HG02759 (cell line): ENCODE data around the gene BCAS3.
"Not testable (repeated sequence)": the region's sequence is repeated elsewhere in the genome, so short reads cannot be mapped to it uniquely, and the experiment has no call there.

Source experiments
- ATAC-seq: cut with Tn5 transposase; IDR thresholded peaks from one replicate; pipeline ENCODE4 v1.9.1; 2021; ENCODE audit warnings: mild to moderate bottlenecking, moderate library complexity; ENCODE audit not compliant: unreplicated experiment

Gene BCAS3

DNA sequence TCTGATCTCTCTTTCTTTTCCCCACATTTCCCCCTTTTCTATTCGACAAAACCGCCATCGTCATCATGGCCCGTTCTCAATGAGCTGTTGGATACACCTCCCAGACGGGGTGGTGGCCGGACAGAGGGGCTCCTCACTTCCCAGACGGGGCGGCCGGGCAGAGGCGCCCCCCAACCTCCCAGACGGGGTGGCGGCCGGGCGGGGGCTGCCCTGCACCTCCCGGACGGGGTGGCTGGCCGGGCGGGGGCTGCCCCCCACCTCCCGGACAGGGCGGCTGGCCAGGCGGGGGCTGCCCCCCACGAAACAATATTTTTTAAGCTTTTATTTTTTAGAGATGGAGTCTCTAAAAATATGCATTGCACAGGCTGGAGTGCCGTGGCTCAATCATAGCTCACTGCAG lies 299.2 kb downstream of the BCAS3 start:
- not testable (repeated sequence) for ATAC-seq

DNA sequence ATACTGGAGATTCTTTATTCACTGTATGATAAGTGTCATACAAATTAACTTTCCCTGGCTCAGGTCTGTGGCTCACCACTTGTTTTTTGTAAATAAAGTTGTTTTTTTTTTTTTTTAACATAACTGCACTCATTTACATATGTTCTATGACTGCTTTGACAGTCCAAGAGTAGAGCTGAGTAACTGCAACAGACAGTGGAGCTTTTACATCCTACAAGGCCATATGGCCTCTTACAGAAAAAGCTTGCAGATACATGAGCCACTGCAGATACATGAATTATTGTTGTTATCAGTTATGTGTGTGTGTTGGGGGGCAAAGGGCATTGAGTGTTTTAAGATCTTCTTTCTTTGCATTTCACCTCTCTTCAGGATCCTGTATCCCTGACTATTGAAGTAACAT lies 311.7 kb downstream of the BCAS3 start:
- ATAC-seq, result no peak

DNA sequence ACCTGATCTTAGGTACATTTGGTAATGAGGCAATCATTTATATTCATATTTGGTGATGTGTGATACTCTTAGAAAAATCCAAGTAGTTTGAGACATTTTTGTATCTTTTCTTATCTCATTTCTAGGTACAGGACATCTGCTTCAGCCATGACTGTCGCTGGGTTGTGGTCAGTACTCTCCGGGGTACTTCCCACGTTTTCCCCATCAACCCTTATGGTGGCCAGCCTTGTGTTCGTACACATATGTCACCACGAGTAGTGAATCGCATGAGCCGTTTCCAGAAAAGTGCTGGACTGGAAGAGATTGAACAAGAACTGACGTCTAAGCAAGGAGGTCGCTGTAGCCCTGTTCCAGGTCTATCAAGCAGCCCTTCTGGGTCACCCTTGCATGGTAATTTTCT lies 312.2 kb downstream of the BCAS3 start:
- no peak for ATAC-seq

- ATAC-seq, result no peak
Observed at GRCh38 chr17:60993497-60993896, 315.8 kb downstream of the BCAS3 start.

- ATAC-seq, result no peak
Observed at GRCh38 chr17:60995680-60996079, 318.0 kb downstream of the BCAS3 start.

GRCh38 chr17:61000911-61001310 lies 323.3 kb downstream of the BCAS3 start:
- ATAC-seq, result no peak

GRCh38 chr17:61002316-61002736 lies 324.7 kb downstream of the BCAS3 start:
- ATAC-seq, result no peak

- no peak for ATAC-seq
Observed at GRCh38 chr17:61005358-61005757, 327.7 kb downstream of the BCAS3 start.

DNA sequence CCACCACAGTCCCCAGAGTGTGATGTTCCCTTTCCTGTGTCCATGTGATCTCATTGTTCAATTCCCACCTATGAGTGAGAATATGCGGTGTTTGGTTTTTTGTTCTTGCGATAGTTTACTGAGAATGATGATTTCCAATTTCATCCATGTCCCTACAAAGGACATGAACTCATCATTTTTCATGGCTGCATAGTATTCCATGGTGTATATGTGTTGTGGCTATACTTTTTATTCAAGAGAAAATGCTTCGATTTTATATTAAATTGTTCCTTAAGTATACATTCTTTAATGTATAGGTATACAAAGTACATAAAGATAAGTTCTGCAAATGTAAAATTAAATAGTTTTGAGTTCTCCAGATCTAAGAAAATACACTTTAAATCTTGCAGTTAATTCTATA lies 328.3 kb downstream of the BCAS3 start:
- not testable (repeated sequence) for ATAC-seq

DNA sequence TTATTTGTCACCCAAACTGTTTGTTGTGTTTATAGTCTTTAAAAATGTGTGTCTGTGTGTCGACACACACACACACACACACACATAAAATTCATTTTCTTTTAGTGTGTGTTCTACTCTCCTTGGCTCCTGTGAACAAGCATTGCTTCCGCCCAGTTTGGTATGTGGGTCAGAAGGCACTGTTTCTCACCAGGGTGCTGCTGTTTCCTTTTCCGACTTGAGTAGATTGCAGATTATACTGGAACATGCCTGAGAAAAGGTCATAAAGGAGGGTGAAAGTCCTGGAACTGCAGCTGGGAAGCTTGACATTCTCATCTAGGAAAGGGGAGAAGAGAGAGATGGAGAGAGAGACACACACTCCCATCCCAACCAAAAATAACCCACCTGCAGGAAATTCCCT lies 330.3 kb downstream of the BCAS3 start:
- ATAC-seq, result no peak

- no peak for ATAC-seq
Observed at GRCh38 chr17:61009663-61010062, 332.0 kb downstream of the BCAS3 start.

DNA sequence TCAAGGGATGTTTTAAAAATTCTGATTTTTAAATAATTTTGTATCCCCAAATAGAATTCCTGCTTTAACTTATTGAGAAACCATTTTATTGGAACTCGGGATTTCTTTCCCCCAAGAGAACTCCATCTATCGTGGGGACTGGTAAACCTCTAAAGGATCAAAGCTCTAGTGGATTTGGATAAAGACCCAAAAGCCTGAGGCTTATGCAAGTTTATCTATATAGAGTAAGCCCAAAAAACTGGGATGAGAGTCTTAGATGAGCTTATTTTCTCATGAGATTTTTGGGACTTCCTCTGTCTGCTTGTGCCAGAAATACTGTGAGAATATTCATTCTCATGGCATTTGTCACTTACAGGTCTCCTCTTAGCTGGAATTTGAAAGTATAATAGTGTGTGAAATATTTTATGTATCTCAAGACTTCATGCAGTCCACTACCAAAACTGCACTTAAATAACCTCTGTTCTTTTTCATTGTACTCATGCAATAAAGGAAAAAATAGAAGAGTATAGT lies 333.1 kb downstream of the BCAS3 start:
- ATAC-seq, result no peak

DNA sequence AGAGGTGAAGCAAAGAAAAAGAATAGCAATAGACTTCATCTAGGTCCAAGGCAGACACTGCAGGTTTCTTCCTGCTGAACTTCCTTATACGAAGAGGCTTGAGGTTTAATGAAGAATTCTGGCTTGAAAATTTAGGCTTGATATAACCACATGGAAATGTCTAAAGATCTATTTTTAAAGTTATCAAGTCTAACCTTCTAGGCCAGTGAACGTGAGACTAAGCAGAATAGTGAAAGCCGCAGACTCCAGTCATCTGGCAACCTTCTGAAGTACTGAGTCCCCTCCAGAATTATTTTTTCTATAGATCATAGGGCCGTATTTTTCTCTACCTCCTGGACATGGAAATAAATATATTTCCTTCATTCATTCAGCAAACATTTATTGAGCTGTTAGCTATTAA lies 333.6 kb downstream of the BCAS3 start:
- ATAC-seq, result no peak

- no peak for ATAC-seq
Observed at GRCh38 chr17:61015966-61016365, 338.3 kb downstream of the BCAS3 start.

DNA sequence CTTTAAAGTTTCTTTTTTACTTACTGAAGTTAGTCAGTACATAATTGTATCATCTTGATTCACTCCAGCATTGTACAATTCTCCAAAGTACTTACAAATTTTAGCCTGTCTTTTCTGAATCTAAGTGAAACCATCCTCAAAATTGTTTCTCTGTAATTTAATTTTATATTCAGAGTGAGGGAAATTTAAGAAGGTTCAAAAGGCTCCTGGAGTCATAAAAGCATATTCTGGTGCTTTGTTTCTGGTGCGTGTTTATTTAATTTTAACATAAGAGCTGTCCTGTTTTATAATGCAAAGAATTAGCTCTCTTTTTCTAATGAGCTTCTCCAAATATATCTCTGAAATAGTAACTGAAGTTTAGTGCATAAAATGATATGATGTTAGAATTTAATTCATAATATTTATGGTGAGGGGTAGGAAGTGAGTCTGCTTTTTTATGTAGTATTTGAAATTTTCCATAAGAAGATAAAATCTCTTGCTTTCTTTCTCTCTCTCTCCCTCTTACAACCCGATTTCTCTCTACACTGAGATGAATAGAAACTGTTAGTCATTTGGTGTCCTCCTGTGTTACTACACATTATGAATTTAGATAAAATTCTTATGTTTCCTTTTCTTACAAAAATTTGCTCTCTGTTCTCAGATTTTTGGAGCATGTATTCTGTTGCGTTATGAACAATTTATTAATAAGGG lies 339.8 kb downstream of the BCAS3 start:
- ATAC-seq, result no peak

GRCh38 chr17:61018938-61019337 lies 341.3 kb downstream of the BCAS3 start:
- no peak for ATAC-seq

DNA sequence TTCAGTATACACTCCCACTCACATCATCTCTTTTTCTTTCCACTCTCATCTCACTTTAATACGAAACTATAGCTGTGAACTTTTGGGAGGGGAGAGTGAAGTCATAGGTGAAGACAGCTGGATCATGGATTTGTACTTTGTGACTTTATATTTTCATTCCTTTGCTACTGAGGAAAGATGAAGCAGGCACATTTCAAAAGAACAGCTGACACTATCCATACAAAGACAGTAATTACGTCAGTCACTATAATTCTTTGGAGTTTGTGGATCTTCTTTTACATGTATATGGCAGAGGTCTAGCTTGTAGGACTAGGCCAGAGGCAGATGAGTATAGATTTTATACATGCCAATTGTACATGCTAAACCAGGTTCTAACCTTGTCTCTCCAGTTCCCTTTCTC lies 346.3 kb downstream of the BCAS3 start:
- ATAC-seq, result no peak

GRCh38 chr17:61026818-61027217 lies 349.2 kb downstream of the BCAS3 start:
- ATAC-seq, result no peak

GRCh38 chr17:61029181-61029580 lies 351.5 kb downstream of the BCAS3 start:
- no peak for ATAC-seq

DNA sequence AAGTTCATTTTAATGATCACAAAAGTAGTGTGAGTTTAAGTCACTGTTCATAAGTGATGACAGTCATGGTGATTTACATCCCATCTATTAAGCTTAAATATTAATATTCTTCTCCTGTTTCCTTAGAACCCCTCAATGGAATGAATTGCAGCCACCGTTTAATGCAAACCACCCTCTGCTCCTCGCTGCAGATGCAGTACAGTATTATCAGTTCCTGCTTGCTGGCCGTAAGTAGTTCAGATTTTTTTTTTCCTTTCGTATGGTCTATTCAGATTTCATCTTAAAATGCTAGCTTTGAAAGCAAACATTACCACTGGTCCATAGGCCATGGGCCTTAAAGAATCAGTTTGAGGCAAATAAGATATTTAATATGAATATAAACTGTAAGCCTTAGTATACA lies 363.0 kb downstream of the BCAS3 start:
- no peak for ATAC-seq

DNA sequence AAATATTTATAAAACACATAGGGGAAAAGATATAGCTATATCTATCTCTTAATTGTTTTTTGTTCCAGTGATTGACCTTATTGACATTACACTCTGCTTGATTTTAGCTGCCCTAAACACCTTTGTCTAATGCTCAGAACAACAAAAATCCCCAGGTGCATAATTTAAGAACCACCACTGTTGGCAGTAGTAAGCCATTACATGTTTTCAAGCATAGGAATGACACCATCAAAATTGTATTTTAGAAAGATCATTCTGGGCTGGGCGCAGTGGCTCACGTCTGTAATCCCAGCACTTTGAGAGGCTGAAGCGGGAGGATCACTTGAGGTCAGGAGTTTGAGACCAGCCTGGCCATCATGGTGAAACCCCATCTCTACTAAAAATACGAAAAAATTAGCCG lies 364.7 kb downstream of the BCAS3 start:
- ATAC-seq, result not testable (repeated sequence)

DNA sequence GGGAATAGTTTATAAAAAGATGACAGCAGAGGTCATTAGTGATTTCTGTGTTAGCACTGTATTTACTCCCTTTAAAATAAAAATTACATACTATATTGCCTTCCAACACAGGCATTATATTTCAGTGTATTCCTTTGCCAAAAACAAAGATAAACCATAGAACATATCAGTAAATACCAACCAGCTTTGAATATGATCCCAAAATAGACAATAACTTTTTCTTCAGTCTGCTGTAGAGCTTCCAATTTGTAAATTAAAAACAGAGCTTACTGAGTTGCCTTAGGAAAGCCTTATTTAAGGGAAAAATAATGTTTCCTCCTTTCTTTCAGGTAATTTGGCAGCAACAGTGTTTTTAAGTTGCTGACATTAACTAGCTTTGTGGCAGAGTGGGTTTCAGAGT lies 369.9 kb downstream of the BCAS3 start:
- no peak for ATAC-seq
